Suprapubic skin (tissue), 3 donors: Measurements from ENCODE around the gene ZBTB46.

ENCODE experiments used
- CTCF ChIP-seq, 2 donors: fragments of 200-600 bp in 1 of 2; fragments of 450-650 bp in 1 of 2; sonication (generic) in 1 of 2; IDR thresholded peaks; one replicate each; pipeline ENCODE4 v1.5.1; 2016 to 2019; ENCODE audit warnings: antibody characterized with exemption in 2 of 2, mild to moderate bottlenecking in 1 of 2, moderate library complexity in 1 of 2
- EP300 ChIP-seq: sonication (generic); formaldehyde crosslinking; IDR thresholded peaks from one replicate; pipeline ENCODE4 v1.6.1; 2017; ENCODE audit warnings: antibody characterized with exemption

DNA sequence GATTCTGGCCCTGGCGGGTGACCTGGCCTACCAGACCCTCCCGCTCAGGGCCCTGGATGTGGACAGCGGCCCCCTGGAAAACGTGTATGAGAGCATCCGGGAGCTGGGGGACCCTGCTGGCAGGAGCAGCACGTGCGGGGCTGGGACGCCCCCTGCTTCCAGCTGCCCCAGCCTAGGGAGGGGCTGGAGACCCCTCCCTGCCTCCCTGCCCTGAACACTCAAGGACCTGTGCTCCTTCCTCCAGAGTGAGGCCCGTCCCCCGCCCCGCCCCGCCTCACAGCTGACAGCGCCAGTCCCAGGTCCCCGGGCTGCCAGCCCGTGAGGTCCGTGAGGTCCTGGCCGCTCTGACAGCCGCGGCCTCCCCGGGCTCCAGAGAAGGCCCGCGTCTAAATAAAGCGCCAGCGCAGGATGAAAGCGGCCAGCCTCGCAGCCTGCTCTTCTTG, 92.4 kb downstream of the ZBTB46 start:
- no peak for TF ChIP-seq CTCF (IDR thresholded peaks at IDR 0.05)
- no peak for TF ChIP-seq EP300
